ENCODE results near the gene SPANXA2. TPM values are rescaled to one million over a fixed set of nuclear protein-coding genes. Genes with fewer than 3 reads are reported as not detected.

SPANXA2 gene
- total RNA-seq, result not detected in 2 replicates

GRCh38 chrX:141589408-141589807, at the start of gene SPANXA2:
TSS of gene SPANXA2 (plus strand) at chrX:141589708. CDS start at chrX:141589768, 60 bp downstream.

GRCh38 chrX:141584638-141585037, 4.9 kb upstream of the SPANXA2 start, which contains the start of gene SPANXA1:
TSS of gene SPANXA1 (minus strand) at chrX:141584738. CDS start at chrX:141584678, 60 bp downstream.

Other genes with a start within 250 kb of the SPANXA2 start
- not detected in 2 replicates for gene SPANXA1, start 5.0 kb upstream of the SPANXA2 start, total RNA-seq
- not detected in 2 replicates for gene SPANXD, start 109.0 kb downstream of the SPANXA2 start, total RNA-seq
- gene MAGEC3, start 248.6 kb downstream of the SPANXA2 start, total RNA-seq, result not detected in 2 replicates